Measurements from ENCODE around the gene INPP4A.

INPP4A gene

DNA sequence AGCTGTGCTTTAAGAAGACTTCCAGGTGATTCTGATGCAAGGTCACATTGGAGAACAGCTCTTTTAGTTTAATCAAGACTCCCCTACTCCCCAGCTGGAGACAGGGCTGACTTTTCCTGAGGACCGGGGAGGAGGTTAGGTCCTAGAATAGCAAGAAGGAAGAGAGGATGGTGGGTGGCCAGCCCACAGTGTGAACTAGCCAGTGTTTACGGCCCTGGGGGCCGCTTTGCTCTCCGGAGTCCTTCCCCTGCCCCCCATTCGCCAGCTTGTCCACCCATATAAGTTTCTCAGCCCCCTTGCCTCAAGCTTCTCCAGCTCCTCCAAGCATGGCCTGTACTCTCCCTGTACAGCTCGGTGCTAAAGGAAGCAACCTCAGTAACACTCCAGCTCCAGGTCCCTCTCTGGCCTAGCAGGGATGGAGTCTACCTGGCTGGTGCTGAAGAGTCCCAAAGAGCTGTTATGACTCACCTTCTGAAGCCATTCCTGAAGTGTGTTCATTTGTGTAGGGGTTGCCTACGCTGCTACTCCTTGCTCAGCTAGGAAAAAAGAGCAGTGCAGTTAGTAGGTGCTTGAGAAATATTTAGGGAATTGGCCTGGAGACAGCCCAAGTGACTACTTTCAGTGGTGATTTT, 7.9 kb downstream of the INPP4A start:
- H3K27ac ChIP-seq (ENCODE audit: low read depth, low read length): no peak overlapping the region
- peaks cover 0 to 3% (median 0%) of the 10 kb centered on the region in 5 donors for H3K36me3 ChIP-seq (ENCODE audit: control insufficient read depth in 5 of 5, insufficient read depth in 5 of 5, low read length in 5 of 5)
- no peaks in the 10 kb centered on the region for H3K27me3 ChIP-seq (ENCODE audit: control insufficient read depth in 5 of 5, insufficient read depth in 4 of 5, low read length in 5 of 5)
- H3K4me3 ChIP-seq (ENCODE audit: low read depth in 1 of 5, low read length in 5 of 5): no peak overlapping the region
- no peak overlapping the region for H3K9ac ChIP-seq (ENCODE audit: low read length in 5 of 5)
- H3K9me3 ChIP-seq (ENCODE audit: control insufficient read depth in 5 of 5, low read length in 5 of 5): no peaks in the 10 kb centered on the region
- peaks cover 5 to 45% (median 18%) of the 10 kb centered on the region in 5 donors for H3K4me1 ChIP-seq (ENCODE audit: control insufficient read depth in 5 of 5, insufficient read depth in 5 of 5, low read length in 5 of 5)

DNA sequence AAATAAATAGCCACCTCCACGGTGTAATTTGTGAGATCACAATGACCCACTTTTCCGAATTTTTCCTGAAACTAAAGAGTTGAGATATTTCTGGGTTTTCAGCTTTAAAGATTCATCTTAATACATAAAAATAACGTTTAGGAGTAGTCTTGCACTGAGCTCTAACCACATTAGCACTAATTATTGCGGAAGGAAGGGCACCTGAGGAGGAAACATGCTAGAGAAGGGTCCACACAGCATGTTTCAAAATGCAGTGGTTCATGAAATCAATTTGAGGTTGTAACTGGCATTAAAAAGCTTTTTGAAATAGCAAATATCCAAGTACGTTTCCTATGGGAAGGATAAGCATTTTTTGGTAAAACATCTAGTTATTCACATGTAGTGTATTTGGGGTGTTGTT, 8.4 kb downstream of the INPP4A start:
- Histone ChIP-seq H3K27ac (ENCODE audit: low read depth, low read length) (no peak overlapping the region), H3K27me3 (ENCODE audit: control insufficient read depth in 5 of 5, insufficient read depth in 4 of 5, low read length in 5 of 5) (no peaks in the 10 kb centered on the region), H3K9me3 (ENCODE audit: control insufficient read depth in 5 of 5, low read length in 5 of 5) (no peaks in the 10 kb centered on the region), H3K36me3 (ENCODE audit: control insufficient read depth in 5 of 5, insufficient read depth in 5 of 5, low read length in 5 of 5) (peaks cover 0 to 3% (median 0%) of the 10 kb centered on the region in 5 donors), H3K4me3 (ENCODE audit: low read depth in 1 of 5, low read length in 5 of 5) (no peak overlapping the region), H3K4me1 (ENCODE audit: control insufficient read depth in 5 of 5, insufficient read depth in 5 of 5, low read length in 5 of 5) (peaks cover 5 to 45% (median 18%) of the 10 kb centered on the region in 5 donors), H3K9ac (ENCODE audit: low read length in 5 of 5) (no peak overlapping the region)

DNA sequence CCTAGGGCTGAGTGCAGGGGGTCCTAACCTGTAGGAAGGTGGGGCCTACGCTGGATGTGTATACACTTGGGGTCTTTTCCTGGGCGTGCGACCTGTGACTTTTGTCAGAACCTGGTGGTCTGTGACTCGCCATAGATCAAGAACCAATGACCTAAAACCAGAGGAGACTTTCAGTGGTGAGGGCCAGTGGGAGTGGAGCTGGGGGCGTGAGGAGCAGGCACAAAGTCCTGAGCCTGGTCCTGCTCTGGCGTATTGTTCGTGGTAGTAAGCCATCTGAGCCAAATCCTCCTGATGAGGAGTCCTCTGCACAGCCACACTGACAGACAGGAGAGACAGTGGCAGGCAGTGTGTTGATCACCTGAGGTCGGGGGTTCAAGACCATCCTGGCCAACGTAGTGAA, 8.9 kb downstream of the INPP4A start:
- Histone ChIP-seq H3K9me3 (ENCODE audit: control insufficient read depth in 5 of 5, low read length in 5 of 5) (no peaks in the 10 kb centered on the region), H3K27me3 (ENCODE audit: control insufficient read depth in 5 of 5, insufficient read depth in 4 of 5, low read length in 5 of 5) (no peaks in the 10 kb centered on the region), H3K36me3 (ENCODE audit: control insufficient read depth in 5 of 5, insufficient read depth in 5 of 5, low read length in 5 of 5) (peaks cover 0 to 3% (median 0%) of the 10 kb centered on the region in 5 donors), H3K4me1 (ENCODE audit: control insufficient read depth in 5 of 5, insufficient read depth in 5 of 5, low read length in 5 of 5) (peaks cover 5 to 45% (median 18%) of the 10 kb centered on the region in 5 donors), H3K27ac (ENCODE audit: low read depth, low read length) (no peak overlapping the region), H3K4me3 (ENCODE audit: low read depth in 1 of 5, low read length in 5 of 5) (no peak overlapping the region), H3K9ac (ENCODE audit: low read length in 5 of 5) (no peak overlapping the region)

DNA sequence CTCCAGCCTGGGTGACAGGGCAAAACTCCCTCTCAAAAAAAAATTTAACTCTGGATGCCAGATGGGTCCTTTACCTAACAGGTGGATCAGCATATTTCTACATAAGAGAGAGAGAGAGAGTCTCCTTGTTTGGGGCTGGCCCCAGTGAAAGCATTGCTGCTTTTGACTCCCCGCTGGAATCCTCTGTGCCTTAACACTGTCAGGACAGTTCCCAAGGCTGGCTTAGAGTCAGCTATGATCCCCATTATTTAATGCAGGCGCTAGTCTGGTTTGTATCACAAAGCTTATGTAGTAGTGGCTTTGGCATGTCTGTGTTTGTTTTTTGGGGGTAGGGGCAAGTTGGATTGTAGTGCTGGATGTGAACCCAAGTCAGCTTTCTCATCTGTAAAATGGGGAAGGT, 9.4 kb downstream of the INPP4A start:
- Histone ChIP-seq H3K9ac (ENCODE audit: low read length in 5 of 5) (no peak overlapping the region), H3K27ac (ENCODE audit: low read depth, low read length) (no peak overlapping the region), H3K9me3 (ENCODE audit: control insufficient read depth in 5 of 5, low read length in 5 of 5) (no peaks in the 10 kb centered on the region), H3K36me3 (ENCODE audit: control insufficient read depth in 5 of 5, insufficient read depth in 5 of 5, low read length in 5 of 5) (peaks cover 0 to 5% (median 0%) of the 10 kb centered on the region in 5 donors), H3K27me3 (ENCODE audit: control insufficient read depth in 5 of 5, insufficient read depth in 4 of 5, low read length in 5 of 5) (no peaks in the 10 kb centered on the region), H3K4me1 (ENCODE audit: control insufficient read depth in 5 of 5, insufficient read depth in 5 of 5, low read length in 5 of 5) (peaks cover 5 to 45% (median 18%) of the 10 kb centered on the region in 5 donors), H3K4me3 (ENCODE audit: low read depth in 1 of 5, low read length in 5 of 5) (no peak overlapping the region)

DNA sequence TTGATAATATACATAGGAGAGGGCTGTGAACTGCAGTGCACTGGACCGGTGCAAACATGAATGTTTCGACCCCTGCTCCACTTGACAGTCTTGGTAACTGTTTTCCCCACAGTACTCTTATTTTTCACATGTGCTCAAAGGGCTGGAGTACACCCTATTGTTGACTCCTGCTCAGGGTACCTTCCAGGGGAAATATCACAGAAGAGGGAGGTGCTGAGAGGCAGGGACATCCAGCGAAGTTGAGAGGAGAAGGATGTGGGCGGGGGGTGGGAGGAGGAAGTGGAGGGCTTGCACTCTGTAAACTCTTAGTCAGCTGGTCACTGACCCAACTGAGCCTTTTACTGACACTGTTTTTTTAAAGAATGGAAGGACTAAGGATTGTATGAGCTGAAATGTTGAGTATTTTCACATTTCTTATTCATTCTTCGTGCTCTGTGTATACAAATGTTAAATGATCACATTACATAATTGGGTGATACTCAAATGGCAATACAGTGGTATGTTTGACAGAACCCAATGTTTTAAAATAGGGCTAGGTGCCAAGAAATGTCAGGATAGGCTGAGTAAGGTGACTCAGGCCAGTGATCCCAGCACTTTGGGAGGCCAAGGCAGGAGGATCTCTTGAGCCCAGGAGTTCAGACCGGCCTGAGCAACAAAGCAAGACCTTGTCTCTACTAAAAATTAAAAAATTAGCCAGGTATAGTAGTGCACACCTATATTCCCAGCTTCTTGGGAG, 10.0 kb downstream of the INPP4A start:
- Histone ChIP-seq H3K27ac (ENCODE audit: low read depth, low read length) (no peak overlapping the region), H3K9me3 (ENCODE audit: control insufficient read depth in 5 of 5, low read length in 5 of 5) (no peaks in the 10 kb centered on the region), H3K4me3 (ENCODE audit: low read depth in 1 of 5, low read length in 5 of 5) (no peak overlapping the region)

DNA sequence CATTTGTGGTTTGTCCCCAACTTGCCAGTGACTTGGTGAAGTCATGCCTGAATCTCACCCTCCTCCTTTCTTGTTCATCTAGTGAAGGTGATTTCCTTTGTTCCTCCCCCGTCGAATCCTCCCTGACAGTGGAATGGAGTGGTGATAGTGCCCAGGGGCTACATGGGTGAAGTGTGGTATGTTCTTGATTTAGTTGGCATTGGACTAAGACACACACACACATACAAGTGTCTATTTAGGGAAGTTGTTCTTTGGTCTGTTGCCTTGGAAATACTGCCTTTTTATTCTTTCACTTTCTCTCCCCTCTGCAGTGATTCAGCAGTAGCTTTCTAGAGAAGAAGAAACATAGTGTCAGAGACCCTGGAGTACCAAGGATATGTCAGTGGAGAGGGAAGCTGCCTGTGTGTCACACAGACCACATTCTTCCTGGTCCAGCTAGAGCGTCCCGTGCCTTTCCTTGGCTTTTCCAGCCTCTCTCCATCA, 10.9 kb downstream of the INPP4A start:
- no peak overlapping the region for H3K27ac ChIP-seq (ENCODE audit: low read depth, low read length)
- H3K36me3 ChIP-seq (ENCODE audit: control insufficient read depth in 5 of 5, insufficient read depth in 5 of 5, low read length in 5 of 5): peaks cover 0 to 7% (median 0%) of the 10 kb centered on the region in 5 donors
- H3K9ac ChIP-seq (ENCODE audit: low read length in 5 of 5): no peak overlapping the region
- H3K27me3 ChIP-seq (ENCODE audit: control insufficient read depth in 5 of 5, insufficient read depth in 4 of 5, low read length in 5 of 5): no peaks in the 10 kb centered on the region
- H3K4me3 ChIP-seq (ENCODE audit: low read depth in 1 of 5, low read length in 5 of 5): no peak overlapping the region
- H3K9me3 ChIP-seq (ENCODE audit: control insufficient read depth in 5 of 5, low read length in 5 of 5): no peaks in the 10 kb centered on the region
- H3K4me1 ChIP-seq (ENCODE audit: control insufficient read depth in 5 of 5, insufficient read depth in 5 of 5, low read length in 5 of 5): peaks cover 5 to 53% (median 27%) of the 10 kb centered on the region in 5 donors

More for the DNA sequence above, 10.0 kb downstream of the INPP4A start:
- H3K4me1 ChIP-seq (ENCODE audit: control insufficient read depth in 5 of 5, insufficient read depth in 5 of 5, low read length in 5 of 5): peaks cover 5 to 49% (median 23%) of the 10 kb centered on the region in 5 donors
- H3K9ac ChIP-seq (ENCODE audit: low read length in 5 of 5): no peak overlapping the region
- no peaks in the 10 kb centered on the region for H3K27me3 ChIP-seq (ENCODE audit: control insufficient read depth in 5 of 5, insufficient read depth in 4 of 5, low read length in 5 of 5)
- peaks cover 0 to 7% (median 0%) of the 10 kb centered on the region in 5 donors for H3K36me3 ChIP-seq (ENCODE audit: control insufficient read depth in 5 of 5, insufficient read depth in 5 of 5, low read length in 5 of 5)

DNA sequence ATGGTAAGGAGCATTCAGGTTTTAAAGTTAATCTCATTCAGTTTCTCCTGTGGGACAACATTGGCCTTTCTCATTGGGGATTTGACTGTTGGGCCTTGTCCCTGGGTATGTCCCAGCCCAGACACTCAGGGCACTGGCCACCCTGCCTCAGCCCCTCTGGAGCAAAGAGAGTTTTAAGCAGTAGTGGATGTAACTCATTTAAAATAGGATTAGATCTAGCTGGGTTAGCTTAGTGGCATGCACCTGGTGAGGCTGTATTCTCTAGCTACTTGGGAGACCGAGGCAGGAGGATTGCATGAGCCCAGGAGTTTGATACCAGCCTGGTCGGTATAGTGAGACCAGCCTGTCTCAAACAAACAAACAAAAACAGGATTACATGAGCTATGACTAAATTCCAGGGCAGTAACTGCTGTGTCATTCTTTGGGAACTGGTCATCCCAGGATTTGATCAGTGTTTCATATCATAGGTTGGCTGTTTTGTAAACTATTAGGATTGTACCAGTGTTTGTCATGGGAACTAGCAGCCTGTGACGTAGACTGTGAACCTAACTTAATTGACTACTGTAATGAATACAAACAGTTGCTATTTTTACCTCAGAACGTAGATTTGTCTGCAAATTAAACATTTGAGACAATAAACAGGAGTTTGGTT, 12.5 kb downstream of the INPP4A start:
- Histone ChIP-seq H3K27ac (ENCODE audit: low read depth, low read length) (no peak overlapping the region), H3K4me1 (ENCODE audit: control insufficient read depth in 5 of 5, insufficient read depth in 5 of 5, low read length in 5 of 5) (peaks cover 9 to 57% (median 28%) of the 10 kb centered on the region in 5 donors), H3K9me3 (ENCODE audit: control insufficient read depth in 5 of 5, low read length in 5 of 5) (no peaks in the 10 kb centered on the region), H3K4me3 (ENCODE audit: low read depth in 1 of 5, low read length in 5 of 5) (no peak overlapping the region), H3K36me3 (ENCODE audit: control insufficient read depth in 5 of 5, insufficient read depth in 5 of 5, low read length in 5 of 5) (peaks cover 0 to 7% (median 0%) of the 10 kb centered on the region in 5 donors), H3K9ac (ENCODE audit: low read length in 5 of 5) (no peak overlapping the region), H3K27me3 (ENCODE audit: control insufficient read depth in 5 of 5, insufficient read depth in 4 of 5, low read length in 5 of 5) (no peaks in the 10 kb centered on the region)

DNA sequence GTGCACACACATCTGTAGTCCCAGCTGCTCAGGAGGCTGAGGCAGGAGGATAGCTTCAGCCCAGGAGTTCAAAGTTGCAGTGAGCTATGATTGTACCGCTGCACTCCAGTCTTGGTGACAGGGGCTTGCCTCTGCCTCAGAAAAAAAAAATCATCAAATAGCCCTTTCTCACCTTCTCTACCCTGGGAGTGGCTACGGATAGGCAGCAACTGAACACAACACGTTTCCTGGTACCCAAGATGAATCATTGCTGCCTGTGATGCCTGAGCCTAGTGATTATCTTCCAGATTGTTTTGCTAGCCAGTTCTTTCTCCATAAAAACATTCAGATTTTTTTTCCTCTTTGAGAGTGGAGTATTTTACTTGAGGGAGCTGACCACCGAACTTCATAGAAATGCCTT, 13.5 kb downstream of the INPP4A start:
- H3K4me1 ChIP-seq (ENCODE audit: control insufficient read depth in 5 of 5, insufficient read depth in 5 of 5, low read length in 5 of 5): peaks cover 9 to 50% (median 28%) of the 10 kb centered on the region in 5 donors
- no peak overlapping the region for H3K27ac ChIP-seq (ENCODE audit: low read depth, low read length)
- H3K9ac ChIP-seq (ENCODE audit: low read length in 5 of 5): no peak overlapping the region
- H3K27me3 ChIP-seq (ENCODE audit: control insufficient read depth in 5 of 5, insufficient read depth in 4 of 5, low read length in 5 of 5): no peaks in the 10 kb centered on the region
- H3K4me3 ChIP-seq (ENCODE audit: low read depth in 1 of 5, low read length in 5 of 5): no peak overlapping the region
- H3K9me3 ChIP-seq (ENCODE audit: control insufficient read depth in 5 of 5, low read length in 5 of 5): no peaks in the 10 kb centered on the region
- H3K36me3 ChIP-seq (ENCODE audit: control insufficient read depth in 5 of 5, insufficient read depth in 5 of 5, low read length in 5 of 5): peaks cover 0 to 7% (median 0%) of the 10 kb centered on the region in 5 donors

DNA sequence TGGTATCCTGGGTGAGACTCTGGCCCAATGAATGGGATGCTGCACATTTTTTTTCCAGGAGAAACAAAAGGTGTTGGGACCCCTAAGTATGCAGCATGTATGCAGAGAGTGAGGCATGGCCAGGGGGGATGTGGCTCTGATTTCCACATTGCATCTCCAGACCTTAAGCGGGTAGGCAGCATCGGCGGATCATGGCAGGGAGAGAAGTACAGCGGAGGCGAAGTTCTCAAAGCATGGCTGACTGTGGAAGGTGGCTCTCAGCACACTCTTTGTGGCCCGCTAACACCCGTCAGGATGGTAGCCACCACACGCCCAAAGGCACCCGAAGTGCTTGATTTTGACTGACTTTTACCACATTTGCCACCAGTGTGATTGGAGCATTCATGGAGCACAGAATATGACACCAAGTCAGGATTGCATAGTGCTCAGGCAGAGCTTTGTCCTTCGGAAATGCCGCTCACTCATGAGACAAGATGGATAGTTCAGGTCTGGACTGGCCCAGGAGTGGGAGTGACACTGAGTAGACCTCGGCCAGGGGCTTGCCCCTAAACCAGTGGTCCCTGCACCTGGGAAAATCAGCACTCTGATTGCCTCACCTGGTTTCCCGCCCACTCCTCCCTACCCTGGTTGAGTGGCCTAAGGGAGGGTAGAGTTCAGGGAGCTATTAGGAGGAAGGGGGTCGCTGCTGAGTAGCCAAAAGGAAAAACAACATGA, 14.2 kb downstream of the INPP4A start:
- Histone ChIP-seq H3K4me3 (ENCODE audit: low read depth in 1 of 5, low read length in 5 of 5) (no peak overlapping the region), H3K9ac (ENCODE audit: low read length in 5 of 5) (no peak overlapping the region), H3K36me3 (ENCODE audit: control insufficient read depth in 5 of 5, insufficient read depth in 5 of 5, low read length in 5 of 5) (peaks cover 0 to 7% (median 0%) of the 10 kb centered on the region in 5 donors), H3K27me3 (ENCODE audit: control insufficient read depth in 5 of 5, insufficient read depth in 4 of 5, low read length in 5 of 5) (no peaks in the 10 kb centered on the region), H3K4me1 (ENCODE audit: control insufficient read depth in 5 of 5, insufficient read depth in 5 of 5, low read length in 5 of 5) (peaks cover 9 to 51% (median 33%) of the 10 kb centered on the region in 5 donors), H3K27ac (ENCODE audit: low read depth, low read length) (no peak overlapping the region), H3K9me3 (ENCODE audit: control insufficient read depth in 5 of 5, low read length in 5 of 5) (no peaks in the 10 kb centered on the region)
